Measurements from ENCODE around the gene NUP62. TPM values are rescaled to one million over a fixed set of nuclear protein-coding genes. Genes with fewer than 3 reads are reported as not detected.

Gene NUP62
- total and polyA plus RNA-seq, 3 experiments from 2014 or later, result 73.7 to 231 (median 223) TPM

- Histone ChIP-seq H3K27ac (ENCODE audit: low read depth, low read length) (peak overlapping the region; percentile 98), H3K4me1 (ENCODE audit: insufficient read depth, low read length) (peaks cover 27% of the 10 kb centered on the region), H3K36me3 (ENCODE audit: insufficient read depth, low read length) (peaks cover 2% of the 10 kb centered on the region), H3K27me3 (ENCODE audit: insufficient read depth, low read length, poor library complexity, severe bottlenecking) (no peaks in the 10 kb centered on the region), H3K9me3 (ENCODE audit: low read length) (no peaks in the 10 kb centered on the region), H3K4me3 (ENCODE audit: low read length) (peak overlapping the region; percentile 78)
- H3K4me3 Mint-ChIP-seq, result peak overlapping the region in 2 of 7 donors; percentile 54 to 78
- peak overlapping the region in 5 of 8 donors; percentile 40 to 81 (median 61) for H3K27ac Mint-ChIP-seq
- H3K27me3 Mint-ChIP-seq, result peaks cover 0 to 3% of the 10 kb centered on the region in 2 donors
- peaks cover 0 to 22% (median 4%) of the 10 kb centered on the region in 3 donors for H3K36me3 Mint-ChIP-seq
- no peak for DNase-seq
- peaks cover 23 to 42% (median 36%) of the 10 kb centered on the region in 3 donors for H3K4me1 Mint-ChIP-seq
- CTCF ChIA-PET, result no interaction called here
- no peaks in the 10 kb centered on the region for H3K9me3 Mint-ChIP-seq
- POLR2A ChIA-PET, result interaction anchor here (3.0 kb wide), 1 partner anchor 8 kb away, joined by 33 read pairs; the partner anchor contains the start of gene PNKP
Observed at GRCh38 chr19:49875177-49875576, 54.1 kb downstream of the NUP62 start.

- peaks cover 0 to 3% of the 10 kb centered on the region in 2 donors for H3K27me3 Mint-ChIP-seq
- no peaks in the 10 kb centered on the region for H3K9me3 Mint-ChIP-seq
- Histone ChIP-seq H3K4me3 (ENCODE audit: low read length) (no peak overlapping the region), H3K27ac (ENCODE audit: low read depth, low read length) (no peak overlapping the region), H3K36me3 (ENCODE audit: insufficient read depth, low read length) (no peaks in the 10 kb centered on the region), H3K4me1 (ENCODE audit: insufficient read depth, low read length) (peaks cover 30% of the 10 kb centered on the region), H3K27me3 (ENCODE audit: insufficient read depth, low read length, poor library complexity, severe bottlenecking) (no peaks in the 10 kb centered on the region), H3K9me3 (ENCODE audit: low read length) (no peaks in the 10 kb centered on the region)
- peaks cover 25 to 45% (median 38%) of the 10 kb centered on the region in 3 donors for H3K4me1 Mint-ChIP-seq
- peak overlapping the region in 5 of 8 donors; percentile 40 to 84 (median 61) for H3K27ac Mint-ChIP-seq
- no peak for DNase-seq
- H3K4me3 Mint-ChIP-seq, result peak overlapping the region in 3 of 7 donors; percentile 20 to 78 (median 54)
- ChIA-PET POLR2A (interaction anchor here (0.5 kb wide), 1 partner anchor 27 kb away, joined by 4 read pairs; no protein-coding TSS in a partner anchor), CTCF (no interaction called here)
- peaks cover 0 to 18% (median 4%) of the 10 kb centered on the region in 3 donors for H3K36me3 Mint-ChIP-seq
Observed at GRCh38 chr19:49874503-49875157, 54.7 kb downstream of the NUP62 start.

GRCh38 chr19:49873834-49874233 lies 55.5 kb downstream of the NUP62 start:
- H3K27me3 Mint-ChIP-seq, result peaks cover 0 to 3% of the 10 kb centered on the region in 2 donors
- peaks cover 0 to 10% (median 2%) of the 10 kb centered on the region in 3 donors for H3K36me3 Mint-ChIP-seq

GRCh38 chr19:49873129-49873521 lies 56.2 kb downstream of the NUP62 start:
- H3K4me3 ChIP-seq (ENCODE audit: low read length), result no peak overlapping the region
- H3K9me3 ChIP-seq (ENCODE audit: low read length), result no peaks in the 10 kb centered on the region
- no peak overlapping the region for H3K27ac ChIP-seq (ENCODE audit: low read depth, low read length)
- no peaks in the 10 kb centered on the region for H3K27me3 ChIP-seq (ENCODE audit: insufficient read depth, low read length, poor library complexity, severe bottlenecking)
- POLR2A ChIA-PET, result no interaction called here
- no peaks in the 10 kb centered on the region for H3K36me3 ChIP-seq (ENCODE audit: insufficient read depth, low read length)
- peaks cover 0 to 8% (median 2%) of the 10 kb centered on the region in 3 donors for H3K36me3 Mint-ChIP-seq
- H3K27ac Mint-ChIP-seq, result no peak overlapping the region
- CTCF ChIA-PET, result no interaction called here
- peaks cover 32% of the 10 kb centered on the region for H3K4me1 ChIP-seq (ENCODE audit: insufficient read depth, low read length)
- H3K4me1 Mint-ChIP-seq, result peaks cover 18 to 31% (median 27%) of the 10 kb centered on the region in 3 donors
- peaks cover 0 to 3% (median 0%) of the 10 kb centered on the region in 5 donors for H3K9me3 Mint-ChIP-seq
- H3K27me3 Mint-ChIP-seq, result peaks cover 0 to 1% of the 10 kb centered on the region in 2 donors
- DNase-seq, result no peak
- H3K4me3 Mint-ChIP-seq, result no peak overlapping the region

More at GRCh38 chr19:49873834-49874233, 55.5 kb downstream of the NUP62 start:
- Mint-ChIP-seq H3K4me1 (peaks cover 21 to 38% (median 34%) of the 10 kb centered on the region in 3 donors), H3K27ac (peak overlapping the region in 1 of 8 donors; percentile 39), H3K9me3 (no peaks in the 10 kb centered on the region), H3K4me3 (peak overlapping the region in 1 of 7 donors; percentile 18)
- H3K27ac ChIP-seq (ENCODE audit: low read depth, low read length), result no peak overlapping the region
- H3K36me3 ChIP-seq (ENCODE audit: insufficient read depth, low read length), result no peaks in the 10 kb centered on the region
- DNase-seq, result no peak
- H3K9me3 ChIP-seq (ENCODE audit: low read length), result no peaks in the 10 kb centered on the region
- H3K4me3 ChIP-seq (ENCODE audit: low read length), result no peak overlapping the region
- peaks cover 32% of the 10 kb centered on the region for H3K4me1 ChIP-seq (ENCODE audit: insufficient read depth, low read length)
- no peaks in the 10 kb centered on the region for H3K27me3 ChIP-seq (ENCODE audit: insufficient read depth, low read length, poor library complexity, severe bottlenecking)
- ChIA-PET CTCF (no interaction called here), POLR2A (interaction anchor here (0.5 kb wide), 1 partner anchor 63 kb away, joined by 3 read pairs; no protein-coding TSS in a partner anchor)

GRCh38 chr19:49872245-49873128 lies 56.8 kb downstream of the NUP62 start:
- H3K9me3 ChIP-seq (ENCODE audit: low read length), result no peaks in the 10 kb centered on the region
- peaks cover 0 to 3% (median 0%) of the 10 kb centered on the region in 5 donors for H3K9me3 Mint-ChIP-seq
- peak overlapping the region in 3 of 8 donors; percentile 10 to 73 (median 72) for H3K27ac Mint-ChIP-seq
- H3K4me1 Mint-ChIP-seq, result peaks cover 18 to 27% (median 24%) of the 10 kb centered on the region in 3 donors
- peaks cover 36% of the 10 kb centered on the region for H3K4me1 ChIP-seq (ENCODE audit: insufficient read depth, low read length)
- H3K36me3 Mint-ChIP-seq, result peaks cover 0 to 8% (median 0%) of the 10 kb centered on the region in 3 donors
- H3K27me3 Mint-ChIP-seq, result peaks cover 0 to 3% of the 10 kb centered on the region in 2 donors
- no peaks in the 10 kb centered on the region for H3K36me3 ChIP-seq (ENCODE audit: insufficient read depth, low read length)
- POLR2A ChIA-PET, result no interaction called here
- no peak overlapping the region for H3K4me3 ChIP-seq (ENCODE audit: low read length)
- CTCF ChIA-PET, result no interaction called here
- no peaks in the 10 kb centered on the region for H3K27me3 ChIP-seq (ENCODE audit: insufficient read depth, low read length, poor library complexity, severe bottlenecking)
- no peak for DNase-seq
- peak overlapping the region in 5 of 7 donors; percentile 20 to 69 (median 39) for H3K4me3 Mint-ChIP-seq
- no peak overlapping the region for H3K27ac ChIP-seq (ENCODE audit: low read depth, low read length)

DNA sequence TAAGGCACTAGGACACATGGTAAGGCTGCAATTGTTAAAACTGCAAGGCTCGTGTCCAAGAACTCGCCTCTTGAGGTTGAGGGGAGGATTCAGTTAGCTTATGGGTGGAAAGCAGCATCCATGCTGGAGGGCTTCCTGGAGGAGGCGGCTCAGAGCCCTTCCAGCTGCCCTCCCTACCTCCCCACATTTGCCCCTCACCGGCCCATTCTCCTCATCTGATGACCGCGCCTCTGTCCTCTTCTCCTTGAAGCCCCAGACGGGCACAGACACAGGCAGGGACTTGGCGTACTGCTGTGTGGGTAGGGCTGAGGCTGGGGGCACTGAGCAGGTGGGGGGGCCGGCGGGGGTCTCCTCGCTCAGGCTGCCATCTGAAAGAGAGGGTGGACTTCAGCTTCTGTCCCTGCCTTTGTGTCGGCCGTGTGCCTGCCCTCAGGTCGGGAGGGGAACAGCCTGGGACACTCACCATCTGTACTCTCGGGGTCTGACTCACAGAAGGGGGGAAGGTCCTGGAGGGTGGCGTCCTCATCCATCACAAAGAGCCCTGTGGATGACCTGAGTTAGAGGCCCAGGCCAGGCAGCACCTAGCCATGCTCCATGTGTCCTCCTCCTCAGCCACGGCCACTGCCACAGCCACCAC lies 57.8 kb downstream of the NUP62 start:
- Mint-ChIP-seq H3K4me3 (peak overlapping the region in 4 of 7 donors; percentile 20 to 55 (median 36)), H3K27me3 (peaks cover 0 to 4% of the 10 kb centered on the region in 2 donors), H3K27ac (peak overlapping the region in 5 of 8 donors; percentile 29 to 93 (median 68)), H3K4me1 (peaks cover 24 to 33% (median 27%) of the 10 kb centered on the region in 3 donors), H3K36me3 (peaks cover 0 to 15% (median 0%) of the 10 kb centered on the region in 3 donors), H3K9me3 (peaks cover 0 to 3% (median 0%) of the 10 kb centered on the region in 5 donors)
- H3K27me3 ChIP-seq (ENCODE audit: insufficient read depth, low read length, poor library complexity, severe bottlenecking), result no peaks in the 10 kb centered on the region
- DNase-seq, result peak in 1 of 5 donors; percentile 45
- H3K36me3 ChIP-seq (ENCODE audit: insufficient read depth, low read length), result no peaks in the 10 kb centered on the region
- no peak overlapping the region for H3K4me3 ChIP-seq (ENCODE audit: low read length)
- POLR2A ChIA-PET, result interaction anchor here (0.6 kb wide), 1 partner anchor 192 kb away, joined by 3 read pairs; no protein-coding TSS in a partner anchor
- peaks cover 41% of the 10 kb centered on the region for H3K4me1 ChIP-seq (ENCODE audit: insufficient read depth, low read length)
- H3K27ac ChIP-seq (ENCODE audit: low read depth, low read length), result no peak overlapping the region
- no peaks in the 10 kb centered on the region for H3K9me3 ChIP-seq (ENCODE audit: low read length)
- CTCF ChIA-PET, result no interaction called here

DNA sequence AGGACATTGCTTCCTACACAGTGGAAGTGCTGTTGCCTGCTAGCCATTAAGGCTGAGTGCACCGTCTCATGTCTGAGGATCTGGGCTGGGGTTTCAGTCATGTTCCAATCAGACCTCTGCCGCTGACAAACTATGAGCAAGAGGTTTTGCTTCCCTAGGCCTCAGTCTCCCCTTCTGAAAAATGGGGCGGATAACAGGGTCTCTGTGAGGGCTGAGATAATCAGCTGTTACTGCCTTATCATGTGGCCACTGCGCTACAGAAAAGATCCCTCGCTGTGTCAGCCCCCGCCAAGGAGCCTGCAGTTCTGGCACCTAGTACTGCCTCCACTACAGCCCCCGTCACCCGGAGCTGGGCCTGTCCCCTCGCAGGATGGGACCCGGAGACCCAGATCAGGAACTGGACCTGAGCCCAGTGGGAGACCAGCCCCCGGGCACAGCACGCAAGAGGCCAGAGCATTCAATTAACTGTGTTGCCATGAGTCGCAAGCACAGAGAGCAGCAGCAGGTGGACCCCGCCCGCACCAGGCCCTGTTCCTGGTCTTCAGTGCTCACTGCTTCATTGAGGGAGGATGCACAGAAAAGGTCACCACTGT lies 58.9 kb downstream of the NUP62 start:
- ChIA-PET CTCF (interaction anchor here (1.8 kb wide), 1 partner anchor 20 kb away, joined by 6 read pairs; no protein-coding TSS in a partner anchor), POLR2A (interaction anchor here (0.6 to 1.1 kb wide), 2 partner anchors 11 to 191 kb away, joined by 3 to 4 read pairs; no protein-coding TSS in a partner anchor)
- Mint-ChIP-seq H3K4me1 (peaks cover 21 to 36% (median 27%) of the 10 kb centered on the region in 3 donors), H3K27me3 (peaks cover 0 to 4% of the 10 kb centered on the region in 2 donors), H3K9me3 (peaks cover 0 to 3% (median 0%) of the 10 kb centered on the region in 5 donors), H3K4me3 (peak overlapping the region in 2 of 7 donors; percentile 84 to 86), H3K27ac (peak overlapping the region in 7 of 8 donors; percentile 66 to 97 (median 89)), H3K36me3 (peaks cover 0 to 17% (median 0%) of the 10 kb centered on the region in 3 donors)
- Histone ChIP-seq H3K9me3 (ENCODE audit: low read length) (no peaks in the 10 kb centered on the region), H3K27me3 (ENCODE audit: insufficient read depth, low read length, poor library complexity, severe bottlenecking) (no peaks in the 10 kb centered on the region), H3K4me1 (ENCODE audit: insufficient read depth, low read length) (peaks cover 44% of the 10 kb centered on the region), H3K27ac (ENCODE audit: low read depth, low read length) (peak overlapping the region; percentile 71), H3K4me3 (ENCODE audit: low read length) (peak overlapping the region; percentile 73), H3K36me3 (ENCODE audit: insufficient read depth, low read length) (no peaks in the 10 kb centered on the region)
- peak in 1 of 5 donors; percentile 49 for DNase-seq

Measured in CD8-positive, alpha-beta memory T cell (primary cell).